ENCODE results near the gene ASIC3.
"Not testable (repeated sequence)": the region's sequence is repeated elsewhere in the genome, so short reads cannot be mapped to it uniquely, and the experiment has no call there.

The ASIC3 gene

GRCh38 chr7:151023232-151023631 lies 25.1 kb upstream of the ASIC3 start:
- no peak for DNase-seq
- H3K4me1 ChIP-seq, result peaks cover 2% of the 10 kb centered on the region; the same call in 1 of the 2 replicates
- TF ChIP-seq, protein P1, sequence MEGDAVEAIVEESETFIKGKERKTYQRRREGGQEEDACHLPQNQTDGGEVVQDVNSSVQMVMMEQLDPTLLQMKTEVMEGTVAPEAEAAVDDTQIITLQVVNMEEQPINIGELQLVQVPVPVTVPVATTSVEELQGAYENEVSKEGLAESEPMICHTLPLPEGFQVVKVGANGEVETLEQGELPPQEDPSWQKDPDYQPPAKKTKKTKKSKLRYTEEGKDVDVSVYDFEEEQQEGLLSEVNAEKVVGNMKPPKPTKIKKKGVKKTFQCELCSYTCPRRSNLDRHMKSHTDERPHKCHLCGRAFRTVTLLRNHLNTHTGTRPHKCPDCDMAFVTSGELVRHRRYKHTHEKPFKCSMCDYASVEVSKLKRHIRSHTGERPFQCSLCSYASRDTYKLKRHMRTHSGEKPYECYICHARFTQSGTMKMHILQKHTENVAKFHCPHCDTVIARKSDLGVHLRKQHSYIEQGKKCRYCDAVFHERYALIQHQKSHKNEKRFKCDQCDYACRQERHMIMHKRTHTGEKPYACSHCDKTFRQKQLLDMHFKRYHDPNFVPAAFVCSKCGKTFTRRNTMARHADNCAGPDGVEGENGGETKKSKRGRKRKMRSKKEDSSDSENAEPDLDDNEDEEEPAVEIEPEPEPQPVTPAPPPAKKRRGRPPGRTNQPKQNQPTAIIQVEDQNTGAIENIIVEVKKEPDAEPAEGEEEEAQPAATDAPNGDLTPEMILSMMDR (IDR thresholded peaks at IDR 0.05; ENCODE audit: low read depth, low read length), result no peak

GRCh38 chr7:151024435-151025056 lies 23.8 kb upstream of the ASIC3 start, which contains the start of gene ATG9B:
Gene ATG9B, minus strand, starts transcription at chr7:151024494. Its CDS starts 71 bp downstream, at chr7:151024423.
- no peaks in the 10 kb centered on the region for H3K36me3 ChIP-seq
- H3K4me3 ChIP-seq (ENCODE audit: low read depth, low read length), result no peak within 1 kb of the TSS
- TF ChIP-seq, protein P1 (IDR thresholded peaks at IDR 0.05; ENCODE audit: low read depth, low read length), result no peak
- no peaks in the 10 kb centered on the region for H3K9me3 ChIP-seq
- no peaks in the 10 kb centered on the region for H3K27me3 ChIP-seq
- DNase-seq, result no peak
- no peaks in the 10 kb centered on the region for H3K4me1 ChIP-seq

More at GRCh38 chr7:151023232-151023631, 25.1 kb upstream of the ASIC3 start:
- Histone ChIP-seq H3K27me3 (no peaks in the 10 kb centered on the region), H3K4me3 (ENCODE audit: low read depth, low read length) (no peak overlapping the region), H3K36me3 (no peaks in the 10 kb centered on the region), H3K9me3 (no peaks in the 10 kb centered on the region)

GRCh38 chr7:151025924-151026671 lies 22.2 kb upstream of the ASIC3 start:
- Histone ChIP-seq H3K4me3 (ENCODE audit: low read depth, low read length) (no peak overlapping the region), H3K9me3 (no peaks in the 10 kb centered on the region), H3K4me1 (no peaks in the 10 kb centered on the region), H3K27me3 (no peaks in the 10 kb centered on the region), H3K36me3 (no peaks in the 10 kb centered on the region)
- no peak for DNase-seq
- TF ChIP-seq, protein P1 (IDR thresholded peaks at IDR 0.05; ENCODE audit: low read depth, low read length), result no peak

- not testable (repeated sequence) for H3K4me3 ChIP-seq (ENCODE audit: low read depth, low read length); H3K36me3 ChIP-seq; H3K4me1 ChIP-seq; H3K9me3 ChIP-seq; DNase-seq; H3K27me3 ChIP-seq
Observed at GRCh38 chr7:151026771-151027727, 21.3 kb upstream of the ASIC3 start.

GRCh38 chr7:151027728-151028130 lies 20.6 kb upstream of the ASIC3 start:
- H3K27me3 ChIP-seq, H3K4me1 ChIP-seq: not testable (repeated sequence)

DNA sequence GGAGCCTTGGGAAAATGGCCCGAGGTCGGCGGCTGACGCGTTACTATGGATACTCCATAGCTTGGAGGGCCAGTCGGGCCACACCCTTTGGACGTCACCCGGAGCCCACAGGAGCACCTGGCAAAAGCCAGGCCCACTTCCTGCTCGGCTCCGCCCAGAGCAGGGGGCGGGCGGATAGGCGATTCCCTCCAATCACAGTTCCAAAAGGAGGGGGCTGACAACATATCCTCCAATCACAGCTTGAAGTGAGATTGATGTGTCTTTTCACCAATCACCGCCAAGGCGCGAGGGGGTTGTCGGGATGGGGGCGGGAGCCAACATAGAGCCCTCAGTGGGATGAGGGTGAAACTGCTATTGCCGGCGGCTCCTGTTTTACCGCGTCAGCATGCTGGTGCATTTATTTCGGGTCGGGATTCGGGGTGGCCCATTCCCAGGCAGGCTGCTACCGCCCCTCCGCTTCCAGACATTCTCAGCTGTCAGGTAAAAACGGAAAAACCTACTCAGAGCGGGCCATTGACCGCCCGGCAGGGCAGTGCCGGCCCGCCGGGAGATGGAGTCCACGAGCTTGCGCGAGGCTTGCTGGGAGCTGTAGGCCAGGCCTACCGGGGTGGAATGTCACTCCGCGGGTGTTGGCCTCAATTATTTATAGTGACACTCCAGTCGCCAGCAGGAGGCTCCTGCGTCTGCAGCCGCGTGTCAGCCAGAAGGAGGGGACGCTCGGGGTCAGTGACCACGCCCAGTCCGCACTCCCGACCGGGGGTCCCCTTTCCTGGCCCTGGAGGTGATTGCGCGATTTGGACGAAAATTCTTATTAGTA lies 20.0 kb upstream of the ASIC3 start, which contains the start of gene ABCB8:
ABCB8 (plus strand) TSS at position 320 of the 817 bp plus-strand sequence; CDS start at position 386, 66 bp downstream.
- Histone ChIP-seq H3K27me3 (no peaks in the 10 kb centered on the region), H3K9me3 (no peaks in the 10 kb centered on the region), H3K4me1 (no peaks in the 10 kb centered on the region), H3K4me3 (ENCODE audit: low read depth, low read length) (peak within 1 kb of the TSS; percentile 91), H3K36me3 (no peaks in the 10 kb centered on the region)
- TF ChIP-seq, protein P1 (IDR thresholded peaks at IDR 0.05; ENCODE audit: low read depth, low read length), result peak; percentile 55
- peak; percentile 98 for DNase-seq

More at GRCh38 chr7:151027728-151028130, 20.6 kb upstream of the ASIC3 start:
- not testable (repeated sequence) for DNase-seq, H3K36me3 ChIP-seq, H3K9me3 ChIP-seq
- H3K4me3 ChIP-seq (ENCODE audit: low read depth, low read length), result peak overlapping the region; percentile 91

Data from BE2C (cell line).